H1 (cell line): ENCODE data around the gene CFAP161. TPM values are rescaled to one million over a fixed set of nuclear protein-coding genes. Genes with fewer than 3 reads are reported as not detected.

Source experiments
- ASH2L ChIP-seq: fragments of 200-600, 300-600 bp; sonication (generic); IDR thresholded peaks from one replicate; pipeline ENCODE4 v1.7.1; 2017; ENCODE audit warnings: low read length
- SIN3A ChIP-seq, 2 experiments: IDR thresholded peaks in 1 of 2; conservative IDR thresholded peaks in 1 of 2; 2 replicates each; pipeline ENCODE4 v1.6.1; 2011 to 2012; ENCODE audit warnings: low read length in 2 of 2, improper control_type of control experiment in 1 of 2, low read depth in 1 of 2, mild to moderate bottlenecking in 1 of 2
- TCF12 ChIP-seq: IDR thresholded peaks from 2 replicates; pipeline ENCODE4 v1.6.1; 2011; ENCODE audit warnings: low read depth, mild to moderate bottlenecking, low read length
- polyA plus RNA-seq, 7 experiments: library from polyadenylated mRNA; depleted of rRNA in 3 of 7; stranded (reverse) in 5 of 7; unstranded in 2 of 7; fragments of >200 nt in 5 of 7; fragments of 200-250 nt in 2 of 7; gene quantifications; 1 replicate in 5 of 7; 2 replicates in 1 of 7; 4 replicates in 1 of 7; pipeline versions ENCODE4 v1.2.1 to v1.2.3, GENCODE V29; 2011 to 2013; ENCODE audit warnings: missing spikeins in 2 of 7, mixed read lengths in 2 of 7
- total RNA-seq: library from RNA; stranded (reverse); fragmentation: NEBNext Ultra II Directional; extraction: Animal tissue kit (Norgen Biotek cat#: 25700); gene quantifications from 2 replicates; pipeline ENCODE4 v1.2.1, GENCODE V29; 2021

CFAP161 gene
- total and polyA plus RNA-seq, 2 of the 8 experiments (the other 6 are each of a cell fraction or from before 2014, with no cell fraction given), result 0.05 TPM; not detected in 1

- TF ChIP-seq ASH2L, result no peak
- no peak for TF ChIP-seq TCF12
- no peak for TF ChIP-seq SIN3A (conservative IDR thresholded peaks at IDR 0.05 in 1 of 2, IDR thresholded peaks at IDR 0.05 in 1 of 2; ENCODE audit: low read depth in 1 of 2, low read length in 2 of 2)
Measured at GRCh38 chr15:81120069-81120468, 14.0 kb upstream of the CFAP161 start (continued).
